ENCODE measurements around the gene MAFG.

GRCh38 chr17:81955756-81956544, 28.4 kb upstream of the MAFG start:
- TF ChIP-seq POLR2A (IDR thresholded peaks at IDR 0.05) (no peak), CTCF (IDR thresholded peaks at IDR 0.05 in 8 of 11, conservative IDR thresholded peaks at IDR 0.05 in 3 of 11) (no peak), POLR2AphosphoS5 (IDR thresholded peaks at IDR 0.05) (no peak)
